ENCODE measurements around the gene LARP1B. TPM values are rescaled to one million over a fixed set of nuclear protein-coding genes. Genes with fewer than 3 reads are reported as not detected.
"Not testable (repeated sequence)": the region's sequence is repeated elsewhere in the genome, so short reads cannot be mapped to it uniquely, and the experiment has no call there.

The LARP1B gene
- total RNA-seq = 34.6 TPM

- peak; percentile 89 for ATAC-seq
- peak; percentile 99 for DNase-seq (ENCODE audit: low spot score)
These were observed at the start of gene LARP1B for GRCh38 chr4:128060699-128061565. Gene LARP1B (plus strand): TSS chr4:128061312. CDS start chr4:128074952, 13,640 bp downstream.

GRCh38 chr4:128025319-128025718, 35.8 kb upstream of the LARP1B start:
- DNase-seq (ENCODE audit: low spot score) = no peak
- no peak for ATAC-seq

- ATAC-seq (no peak), DNase-seq (ENCODE audit: low spot score) (no peak)
These were observed 31.2 kb upstream of the LARP1B start for GRCh38 chr4:128029907-128030306.

GRCh38 chr4:128031756-128032384, 29.2 kb upstream of the LARP1B start:
- no peak for DNase-seq (ENCODE audit: low spot score)
- peak; percentile 94 for ATAC-seq

- DNase-seq (ENCODE audit: low spot score) = no peak
- ATAC-seq = no peak
These were observed 21.5 kb upstream of the LARP1B start for GRCh38 chr4:128039568-128039967.

- DNase-seq (ENCODE audit: low spot score); ATAC-seq: not testable (repeated sequence)
These were observed 14.1 kb upstream of the LARP1B start for GRCh38 chr4:128047019-128047418.

- DNase-seq (ENCODE audit: low spot score); ATAC-seq: not testable (repeated sequence)
These were observed 13.6 kb upstream of the LARP1B start for GRCh38 chr4:128047514-128047913.

- not testable (repeated sequence) for DNase-seq (ENCODE audit: low spot score)
- ATAC-seq = peak; percentile 14
These were observed 9.9 kb upstream of the LARP1B start for GRCh38 chr4:128051229-128051628.

- DNase-seq (ENCODE audit: low spot score); ATAC-seq: not testable (repeated sequence)
These were observed 6.2 kb upstream of the LARP1B start for GRCh38 chr4:128054907-128055306.

GRCh38 chr4:128055441-128056206, 5.5 kb upstream of the LARP1B start:
- ATAC-seq; DNase-seq (ENCODE audit: low spot score): not testable (repeated sequence)

- no peak for ATAC-seq
- DNase-seq (ENCODE audit: low spot score) = no peak
These were observed 4.7 kb upstream of the LARP1B start for GRCh38 chr4:128056396-128056795.

- no peak for DNase-seq (ENCODE audit: low spot score)
- ATAC-seq = peak; percentile 0
These were observed 902 bp upstream of the LARP1B start for GRCh38 chr4:128060121-128060698.

GRCh38 chr4:128061566-128062536, 739 bp downstream of the LARP1B start:
- ATAC-seq = peak; percentile 36
- DNase-seq (ENCODE audit: low spot score) = peak; percentile 74

GRCh38 chr4:128066453-128066820, 5.3 kb downstream of the LARP1B start:
- ATAC-seq; DNase-seq (ENCODE audit: low spot score): not testable (repeated sequence)

- ATAC-seq = peak; percentile 56
- DNase-seq (ENCODE audit: low spot score) = no peak
These were observed 7.8 kb downstream of the LARP1B start for GRCh38 chr4:128068918-128069317.

GRCh38 chr4:128076464-128076863, 15.4 kb downstream of the LARP1B start:
- DNase-seq (ENCODE audit: low spot score) (no peak), ATAC-seq (peak; percentile 19)

GRCh38 chr4:128095293-128095692, 34.2 kb downstream of the LARP1B start:
- not testable (repeated sequence) for DNase-seq (ENCODE audit: low spot score)
- peak; percentile 83 for ATAC-seq

- no peak for ATAC-seq
These were observed 46.7 kb downstream of the LARP1B start for GRCh38 chr4:128107766-128108165.

GRCh38 chr4:128123036-128123435, 61.9 kb downstream of the LARP1B start:
- no peak for ATAC-seq
- no peak for DNase-seq (ENCODE audit: low spot score)

More at GRCh38 chr4:128107766-128108165, 46.7 kb downstream of the LARP1B start:
- no peak for DNase-seq (ENCODE audit: low spot score)

GRCh38 chr4:128130621-128131020, 69.5 kb downstream of the LARP1B start:
- ATAC-seq = no peak
- no peak for DNase-seq (ENCODE audit: low spot score)
